Measurements from ENCODE around the gene PPP1R26.

GRCh38 chr9:135480071-135480939, 723 bp downstream of the PPP1R26 start:
- TF ChIP-seq POLR2AphosphoS5 (IDR thresholded peaks at IDR 0.05; ENCODE audit: low read depth) (peak; percentile 51), EZH2phosphoT487 (IDR thresholded peaks at IDR 0.05; ENCODE audit: unreplicated experiment) (no peak), CREB1 (CRISPR knock-in tag; IDR thresholded peaks at IDR 0.05; ENCODE audit: low read depth) (no peak), CTCF (conservative IDR thresholded peaks at IDR 0.05; ENCODE audit: low read depth in 2 of 2) (no peak), JUNB (IDR thresholded peaks at IDR 0.05; ENCODE audit: unreplicated experiment) (no peak), ETS1 (IDR thresholded peaks at IDR 0.05) (no peak), EZH2 (IDR thresholded peaks at IDR 0.05; ENCODE audit: low read depth, unreplicated experiment) (no peak), REST (IDR thresholded peaks at IDR 0.05; ENCODE audit: unreplicated experiment) (no peak), ZNF462 (CRISPR knock-in tag; IDR thresholded peaks at IDR 0.05) (no peak), ZNF114 (CRISPR knock-in tag; IDR thresholded peaks at IDR 0.05) (no peak), NANOG (IDR thresholded peaks at IDR 0.05; ENCODE audit: borderline replicate concordance) (no peak), ZNF331 (CRISPR knock-in tag; IDR thresholded peaks at IDR 0.05; ENCODE audit: low read depth) (no peak)

Measured in GM23338 (cell line).